ENCODE data around the gene ADTRP. TPM values are rescaled to one million over a fixed set of nuclear protein-coding genes. Genes with fewer than 3 reads are reported as not detected.

Gene ADTRP
- total and polyA plus RNA-seq, 10 of the 15 experiments (the other 5 are each of a cell fraction or from before 2014, with no cell fraction given), result 0.10 to 2.6 (median 2.1) TPM

DNA sequence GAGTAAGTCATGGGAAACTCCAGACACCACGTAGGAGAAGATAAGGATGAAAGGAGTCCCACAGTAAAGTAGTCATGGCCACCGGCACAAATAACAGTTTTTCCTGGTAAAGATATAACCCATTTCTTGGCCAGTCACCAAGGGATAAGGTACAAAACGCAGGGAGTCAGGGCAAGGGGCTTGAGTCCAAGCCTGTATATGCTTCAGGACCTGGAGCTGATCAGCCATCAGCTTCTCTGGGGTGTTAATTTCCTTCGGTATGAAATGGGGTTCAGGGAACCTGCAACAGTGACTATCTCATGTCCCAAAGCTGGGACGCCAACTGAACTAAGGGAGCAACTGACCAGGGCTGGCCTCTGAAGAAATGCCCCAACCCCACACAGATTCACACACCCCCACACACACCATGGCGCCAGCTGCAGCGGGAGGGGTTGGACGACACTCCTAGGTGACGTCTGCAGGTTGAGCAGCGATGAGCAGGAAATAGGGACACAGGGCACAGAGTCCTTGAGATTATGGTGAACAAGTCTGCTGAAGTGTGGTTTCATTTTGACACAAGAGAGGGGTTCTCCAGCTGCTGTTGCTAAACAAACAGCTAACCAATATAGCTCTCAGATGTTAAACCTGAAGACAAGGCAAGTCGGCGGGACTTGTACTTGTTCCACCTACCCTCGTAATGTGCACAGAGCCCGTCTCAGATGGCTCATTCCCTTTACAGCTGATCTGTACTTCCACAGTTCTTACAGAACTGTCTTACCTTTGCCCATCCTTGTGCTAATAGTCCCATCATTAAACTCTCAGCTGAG lies 7.4 kb upstream of the ADTRP start (continued):
- TF ChIP-seq, protein P1, sequence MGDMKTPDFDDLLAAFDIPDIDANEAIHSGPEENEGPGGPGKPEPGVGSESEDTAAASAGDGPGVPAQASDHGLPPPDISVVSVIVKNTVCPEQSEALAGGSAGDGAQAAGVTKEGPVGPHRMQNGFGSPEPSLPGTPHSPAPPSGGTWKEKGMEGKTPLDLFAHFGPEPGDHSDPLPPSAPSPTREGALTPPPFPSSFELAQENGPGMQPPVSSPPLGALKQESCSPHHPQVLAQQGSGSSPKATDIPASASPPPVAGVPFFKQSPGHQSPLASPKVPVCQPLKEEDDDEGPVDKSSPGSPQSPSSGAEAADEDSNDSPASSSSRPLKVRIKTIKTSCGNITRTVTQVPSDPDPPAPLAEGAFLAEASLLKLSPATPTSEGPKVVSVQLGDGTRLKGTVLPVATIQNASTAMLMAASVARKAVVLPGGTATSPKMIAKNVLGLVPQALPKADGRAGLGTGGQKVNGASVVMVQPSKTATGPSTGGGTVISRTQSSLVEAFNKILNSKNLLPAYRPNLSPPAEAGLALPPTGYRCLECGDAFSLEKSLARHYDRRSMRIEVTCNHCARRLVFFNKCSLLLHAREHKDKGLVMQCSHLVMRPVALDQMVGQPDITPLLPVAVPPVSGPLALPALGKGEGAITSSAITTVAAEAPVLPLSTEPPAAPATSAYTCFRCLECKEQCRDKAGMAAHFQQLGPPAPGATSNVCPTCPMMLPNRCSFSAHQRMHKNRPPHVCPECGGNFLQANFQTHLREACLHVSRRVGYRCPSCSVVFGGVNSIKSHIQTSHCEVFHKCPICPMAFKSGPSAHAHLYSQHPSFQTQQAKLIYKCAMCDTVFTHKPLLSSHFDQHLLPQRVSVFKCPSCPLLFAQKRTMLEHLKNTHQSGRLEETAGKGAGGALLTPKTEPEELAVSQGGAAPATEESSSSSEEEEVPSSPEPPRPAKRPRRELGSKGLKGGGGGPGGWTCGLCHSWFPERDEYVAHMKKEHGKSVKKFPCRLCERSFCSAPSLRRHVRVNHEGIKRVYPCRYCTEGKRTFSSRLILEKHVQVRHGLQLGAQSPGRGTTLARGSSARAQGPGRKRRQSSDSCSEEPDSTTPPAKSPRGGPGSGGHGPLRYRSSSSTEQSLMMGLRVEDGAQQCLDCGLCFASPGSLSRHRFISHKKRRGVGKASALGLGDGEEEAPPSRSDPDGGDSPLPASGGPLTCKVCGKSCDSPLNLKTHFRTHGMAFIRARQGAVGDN (IDR thresholded peaks at IDR 0.05), result peak; percentile 91
- peak; percentile 70 for TF ChIP-seq RELA (IDR thresholded peaks at IDR 0.05; ENCODE audit: borderline replicate concordance, partially characterized antibody)
- TF ChIP-seq, protein P2, sequence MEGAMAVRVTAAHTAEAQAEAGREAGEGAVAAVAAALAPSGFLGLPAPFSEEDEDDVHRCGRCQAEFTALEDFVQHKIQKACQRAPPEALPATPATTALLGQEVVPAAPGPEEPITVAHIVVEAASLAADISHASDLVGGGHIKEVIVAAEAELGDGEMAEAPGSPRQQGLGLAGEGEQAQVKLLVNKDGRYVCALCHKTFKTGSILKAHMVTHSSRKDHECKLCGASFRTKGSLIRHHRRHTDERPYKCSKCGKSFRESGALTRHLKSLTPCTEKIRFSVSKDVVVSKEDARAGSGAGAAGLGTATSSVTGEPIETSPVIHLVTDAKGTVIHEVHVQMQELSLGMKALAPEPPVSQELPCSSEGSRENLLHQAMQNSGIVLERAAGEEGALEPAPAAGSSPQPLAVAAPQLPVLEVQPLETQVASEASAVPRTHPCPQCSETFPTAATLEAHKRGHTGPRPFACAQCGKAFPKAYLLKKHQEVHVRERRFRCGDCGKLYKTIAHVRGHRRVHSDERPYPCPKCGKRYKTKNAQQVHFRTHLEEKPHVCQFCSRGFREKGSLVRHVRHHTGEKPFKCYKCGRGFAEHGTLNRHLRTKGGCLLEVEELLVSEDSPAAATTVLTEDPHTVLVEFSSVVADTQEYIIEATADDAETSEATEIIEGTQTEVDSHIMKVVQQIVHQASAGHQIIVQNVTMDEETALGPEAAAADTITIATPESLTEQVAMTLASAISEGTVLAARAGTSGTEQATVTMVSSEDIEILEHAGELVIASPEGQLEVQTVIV (IDR thresholded peaks at IDR 0.05; ENCODE audit: borderline replicate concordance, partially characterized antibody), result no peak
- 0 out of 2 replicates have a peak, but pooled peaks have one; percentile 36 for TF ChIP-seq RFX5 (IDR thresholded peaks at IDR 0.05; ENCODE audit: low read depth, low read length)
- peak; percentile 88 for TF ChIP-seq TCF3 (IDR thresholded peaks at IDR 0.05; ENCODE audit: borderline replicate concordance, insufficient read depth, low read depth, low read length)
- TF ChIP-seq JUND (IDR thresholded peaks at IDR 0.05; ENCODE audit: low read depth, low read length), result peak; percentile 78; the same call in 1 of the 2 replicates
- TF ChIP-seq, protein P3, sequence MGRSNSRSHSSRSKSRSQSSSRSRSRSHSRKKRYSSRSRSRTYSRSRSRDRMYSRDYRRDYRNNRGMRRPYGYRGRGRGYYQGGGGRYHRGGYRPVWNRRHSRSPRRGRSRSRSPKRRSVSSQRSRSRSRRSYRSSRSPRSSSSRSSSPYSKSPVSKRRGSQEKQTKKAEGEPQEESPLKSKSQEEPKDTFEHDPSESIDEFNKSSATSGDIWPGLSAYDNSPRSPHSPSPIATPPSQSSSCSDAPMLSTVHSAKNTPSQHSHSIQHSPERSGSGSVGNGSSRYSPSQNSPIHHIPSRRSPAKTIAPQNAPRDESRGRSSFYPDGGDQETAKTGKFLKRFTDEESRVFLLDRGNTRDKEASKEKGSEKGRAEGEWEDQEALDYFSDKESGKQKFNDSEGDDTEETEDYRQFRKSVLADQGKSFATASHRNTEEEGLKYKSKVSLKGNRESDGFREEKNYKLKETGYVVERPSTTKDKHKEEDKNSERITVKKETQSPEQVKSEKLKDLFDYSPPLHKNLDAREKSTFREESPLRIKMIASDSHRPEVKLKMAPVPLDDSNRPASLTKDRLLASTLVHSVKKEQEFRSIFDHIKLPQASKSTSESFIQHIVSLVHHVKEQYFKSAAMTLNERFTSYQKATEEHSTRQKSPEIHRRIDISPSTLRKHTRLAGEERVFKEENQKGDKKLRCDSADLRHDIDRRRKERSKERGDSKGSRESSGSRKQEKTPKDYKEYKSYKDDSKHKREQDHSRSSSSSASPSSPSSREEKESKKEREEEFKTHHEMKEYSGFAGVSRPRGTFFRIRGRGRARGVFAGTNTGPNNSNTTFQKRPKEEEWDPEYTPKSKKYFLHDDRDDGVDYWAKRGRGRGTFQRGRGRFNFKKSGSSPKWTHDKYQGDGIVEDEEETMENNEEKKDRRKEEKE (IDR thresholded peaks at IDR 0.05), result no peak
- TF ChIP-seq, protein P4, sequence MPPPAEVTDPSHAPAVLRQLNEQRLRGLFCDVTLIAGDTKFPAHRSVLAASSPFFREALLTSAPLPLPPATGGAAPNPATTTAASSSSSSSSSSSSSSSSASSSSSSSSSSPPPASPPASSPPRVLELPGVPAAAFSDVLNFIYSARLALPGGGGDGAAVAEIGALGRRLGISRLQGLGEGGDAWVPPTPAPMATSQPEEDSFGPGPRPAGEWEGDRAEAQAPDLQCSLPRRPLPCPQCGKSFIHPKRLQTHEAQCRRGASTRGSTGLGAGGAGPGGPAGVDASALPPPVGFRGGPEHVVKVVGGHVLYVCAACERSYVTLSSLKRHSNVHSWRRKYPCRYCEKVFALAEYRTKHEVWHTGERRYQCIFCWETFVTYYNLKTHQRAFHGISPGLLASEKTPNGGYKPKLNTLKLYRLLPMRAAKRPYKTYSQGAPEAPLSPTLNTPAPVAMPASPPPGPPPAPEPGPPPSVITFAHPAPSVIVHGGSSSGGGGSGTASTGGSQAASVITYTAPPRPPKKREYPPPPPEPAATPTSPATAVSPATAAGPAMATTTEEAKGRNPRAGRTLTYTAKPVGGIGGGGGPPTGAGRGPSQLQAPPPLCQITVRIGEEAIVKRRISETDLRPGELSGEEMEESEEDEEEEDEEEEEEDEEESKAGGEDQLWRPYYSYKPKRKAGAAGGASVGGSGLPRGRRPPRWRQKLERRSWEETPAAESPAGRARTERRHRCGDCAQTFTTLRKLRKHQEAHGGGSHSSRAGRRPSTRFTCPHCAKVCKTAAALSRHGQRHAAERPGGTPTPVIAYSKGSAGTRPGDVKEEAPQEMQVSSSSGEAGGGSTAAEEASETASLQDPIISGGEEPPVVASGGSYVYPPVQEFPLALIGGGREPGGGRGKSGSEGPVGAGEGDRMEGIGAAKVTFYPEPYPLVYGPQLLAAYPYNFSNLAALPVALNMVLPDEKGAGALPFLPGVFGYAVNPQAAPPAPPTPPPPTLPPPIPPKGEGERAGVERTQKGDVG (CRISPR knock-in tag; IDR thresholded peaks at IDR 0.05), result no peak
- peak; percentile 87 for TF ChIP-seq MTA2 (IDR thresholded peaks at IDR 0.05; ENCODE audit: low read depth)
- TF ChIP-seq LARP7 (IDR thresholded peaks at IDR 0.05), result no peak; the same call in 1 of the 2 replicates
- TF ChIP-seq EGR1 (IDR thresholded peaks at IDR 0.05; ENCODE audit: borderline replicate concordance in 1 of 2, low read depth in 2 of 2, low read length in 2 of 2), result peak in 1 of 2 experiments; percentile 85; a peak in 2 of 3 replicates
- TF ChIP-seq DPF2 (IDR thresholded peaks at IDR 0.05), result peak; percentile 90
